ENCODE data around the gene EXOC3L4. TPM values are rescaled to one million over a fixed set of nuclear protein-coding genes. Genes with fewer than 3 reads are reported as not detected.

The EXOC3L4 gene
- total and polyA plus RNA-seq, 2 of the 8 experiments (the other 6 are each of a cell fraction or from before 2014, with no cell fraction given) = 0.45 to 0.57 TPM

- H4K91ac ChIP-seq (replicated peaks; ENCODE audit: insufficient read length, low read length) = no peak overlapping the region
- H4K5ac ChIP-seq (ENCODE audit: insufficient read length, low read depth, low read length) = no peak overlapping the region
- H4K8ac ChIP-seq (ENCODE audit: extremely low read depth, insufficient read depth, low read length) = no peak overlapping the region
- no peaks in the 10 kb centered on the region for H3K79me1 ChIP-seq (ENCODE audit: low read depth, low read length)
- H3K23me2 ChIP-seq (ENCODE audit: low read depth, low read length) = no peaks in the 10 kb centered on the region
- FAIRE-seq = no peak
- no peaks in the 10 kb centered on the region for H3K9me3 ChIP-seq (ENCODE audit: insufficient read depth in 2 of 2, low read depth in 1 of 2, low read length in 1 of 2)
- no peaks in the 10 kb centered on the region for H3K27me3 ChIP-seq (replicated peaks in 1 of 4; ENCODE audit: control insufficient read depth in 3 of 4, extremely low read depth in 1 of 4, insufficient read depth in 3 of 4, low read length in 3 of 4)
- no peak overlapping the region for H2BK12ac ChIP-seq (ENCODE audit: low read depth, low read length)
- H2AK5ac ChIP-seq (ENCODE audit: low read depth, low read length) = no peak overlapping the region
- no peaks in the 10 kb centered on the region for H3K36me3 ChIP-seq (ENCODE audit: control insufficient read depth in 2 of 4, insufficient read depth in 4 of 4, low read length in 3 of 4)
- no peak overlapping the region for H3K4me2 ChIP-seq (ENCODE audit: insufficient read depth in 1 of 2, low read depth in 2 of 2, low read length in 2 of 2)
- H4K20me1 ChIP-seq (replicated peaks in 1 of 2; ENCODE audit: control insufficient read depth in 1 of 2, insufficient read depth in 2 of 2, low read length in 2 of 2) = peaks cover 0 to 1% of the 10 kb centered on the region in 2 experiments
- TF ChIP-seq CBX8 (IDR thresholded peaks at IDR 0.05; ENCODE audit: borderline replicate concordance, low read depth, low read length) (no peak), RFX5 (IDR thresholded peaks at IDR 0.05; ENCODE audit: borderline replicate concordance, low read depth, low read length) (no peak), POLR2A (IDR thresholded peaks at IDR 0.05; ENCODE audit: control extremely low read depth in 1 of 2, low read depth in 2 of 2, low read length in 2 of 2) (no peak), HDAC2 (IDR thresholded peaks at IDR 0.05; ENCODE audit: borderline replicate concordance in 1 of 2, low read depth in 2 of 2, low read length in 2 of 2) (no peak), CTCF (IDR thresholded peaks at IDR 0.05; ENCODE audit: control extremely low read depth in 1 of 3, insufficient read depth in 1 of 3, low read depth in 1 of 3, low read length in 3 of 3) (no peak), POU5F1 (IDR thresholded peaks at IDR 0.05; ENCODE audit: low read depth, low read length) (no peak), ASH2L (IDR thresholded peaks at IDR 0.05; ENCODE audit: low read length) (no peak), CREB1 (IDR thresholded peaks at IDR 0.05) (no peak), JUN (IDR thresholded peaks at IDR 0.05; ENCODE audit: low read depth, low read length) (no peak)
- H3K4me3 ChIP-seq (ENCODE audit: extremely low read depth in 1 of 4, insufficient read depth in 2 of 4, low read depth in 3 of 4, low read length in 4 of 4) = no peak overlapping the region
- H3K9ac ChIP-seq (replicated peaks in 1 of 4; ENCODE audit: extremely low read depth in 1 of 4, low read depth in 3 of 4, low read length in 3 of 4) = no peak overlapping the region
- H3K4ac ChIP-seq (replicated peaks; ENCODE audit: insufficient read length, low read depth, low read length) = no peak overlapping the region
- ChIA-PET POLR2A (ENCODE audit: partially characterized antibody) (interaction anchor here (0.8 to 1.7 kb wide), 3 partner anchors 13 to 188 kb away, joined by 3 to 4 read pairs (median 3); no protein-coding TSS in a partner anchor), CTCF (ENCODE audit: partially characterized antibody) (interaction anchor here (0.8 to 2.1 kb wide), 8 partner anchors 10 to 184 kb away, joined by 3 to 10 read pairs (median 4); no protein-coding TSS in a partner anchor)
- no peak for DNase-seq (ENCODE audit: low read depth in 1 of 2, low spot score in 2 of 2)
- no peak overlapping the region for H3K14ac ChIP-seq (ENCODE audit: insufficient read length)
- H3K23ac ChIP-seq (ENCODE audit: insufficient read length) = no peak overlapping the region
- no peak overlapping the region for H2BK20ac ChIP-seq (ENCODE audit: low read length)
- H3K27ac ChIP-seq (ENCODE audit: low read depth, low read length) = no peak overlapping the region
- no peak overlapping the region for H2AFZ ChIP-seq (ENCODE audit: low read length)
- H2BK15ac ChIP-seq (ENCODE audit: low read length) = no peak overlapping the region
- WGBS, 2 experiments (ENCODE audit: extremely low coverage in 1 of 2, insufficient coverage in 1 of 2, insufficient read length in 1 of 2, insufficient replicate concordance in 2 of 2, low coverage in 1 of 2, low lambda C conversion rate in 2 of 2, missing lambda C conversion rate in 1 of 2) = 89% methylated on average over 9 of the region's 9 CpGs; no CpG with 5 or more reads in 1 of the 2 experiments
- H3K56ac ChIP-seq (replicated peaks; ENCODE audit: insufficient read length, low read depth, low read length) = no peak overlapping the region
- H2BK5ac ChIP-seq (ENCODE audit: low read depth, low read length) = no peak overlapping the region
- no peaks in the 10 kb centered on the region for H3K79me2 ChIP-seq (ENCODE audit: control insufficient read depth in 1 of 2, insufficient read depth in 2 of 2, low read length in 2 of 2)
- H2BK120ac ChIP-seq (replicated peaks; ENCODE audit: low read depth, low read length) = no peak overlapping the region
- H3K4me1 ChIP-seq (replicated peaks in 1 of 4; ENCODE audit: control insufficient read depth in 3 of 4, insufficient read depth in 4 of 4, low read length in 3 of 4) = peaks cover 0 to 5% (median 4%) of the 10 kb centered on the region in 4 experiments; a peak in 3 of 7 replicates
- H3K18ac ChIP-seq (ENCODE audit: extremely low read depth, low read length) = no peak overlapping the region
Observed at GRCh38 chr14:103155826-103156394, 61.4 kb downstream of the EXOC3L4 start.

Measured in H1 (cell line).